ENCODE results near the gene STXBP5.

GRCh38 chr6:147331401-147331800 lies 127.2 kb downstream of the STXBP5 start:
- TF ChIP-seq CTCF (IDR thresholded peaks at IDR 0.05; ENCODE audit: low read depth, low read length, poor library complexity, severe bottlenecking), result no peak
- TF ChIP-seq EZH2phosphoT487 (IDR thresholded peaks at IDR 0.05; ENCODE audit: borderline replicate concordance, low read length), result no peak

All from DOHH2 (cell line).